Stimulated activated CD8-positive, alpha-beta memory T cell treated with anti-CD3 and anti-CD28 coated beads, Interleukin-12 subunit alpha, Interleukin-12 subunit beta, amount 100 ng/mL, for 1 hour (primary cell): ENCODE data around the gene CLNK.
"Not testable (repeated sequence)": the region's sequence is repeated elsewhere in the genome, so short reads cannot be mapped to it uniquely, and the experiment has no call there.

Source experiments
- DNase-seq: peaks from one replicate; pipeline ENCODE4 v3.0.0-alpha.2; 2020; ENCODE audit warnings: low read depth

The CLNK gene

DNA sequence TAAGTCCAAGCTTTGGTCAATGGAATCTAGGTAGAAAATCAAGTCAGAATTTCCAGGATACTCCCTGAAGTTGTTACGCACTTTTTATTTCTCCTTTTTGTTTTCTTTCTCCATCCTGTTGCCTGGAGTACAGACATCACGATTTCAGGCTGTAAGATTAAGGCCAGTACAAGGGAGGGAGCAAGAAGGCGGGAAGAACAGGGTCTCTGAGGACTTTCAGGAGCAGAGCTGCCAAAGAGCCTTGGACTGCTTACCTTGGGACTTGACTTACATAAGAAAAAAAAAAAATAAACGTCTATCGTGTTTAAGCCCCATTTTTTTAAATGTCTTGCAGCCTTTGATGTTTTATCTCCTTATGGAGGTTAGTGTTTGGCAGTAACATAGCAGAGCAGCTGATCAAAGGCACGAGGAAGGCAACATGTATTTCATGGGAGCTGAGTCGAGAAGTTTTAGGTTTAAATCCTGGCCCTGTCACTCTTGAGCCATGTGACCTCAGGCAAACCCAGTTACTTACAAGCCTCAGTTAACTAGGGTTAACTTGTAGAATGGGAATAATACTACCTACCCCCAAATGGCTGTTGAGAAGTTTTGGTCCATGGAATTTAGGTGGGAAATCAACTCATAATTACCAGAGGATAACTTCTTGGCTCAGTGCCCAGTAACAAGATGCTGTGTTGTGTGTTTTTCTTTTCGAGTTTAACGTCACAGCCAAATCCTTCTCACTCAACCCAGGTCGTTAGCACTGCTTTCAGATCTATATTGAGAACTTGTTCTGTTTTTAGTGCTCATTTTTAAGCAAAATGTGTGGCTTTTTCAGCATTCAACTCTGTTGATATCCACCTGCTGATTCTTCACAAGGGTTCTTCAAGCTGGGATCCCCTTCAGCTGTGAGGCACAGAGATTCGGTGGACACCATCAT is 106.8 kb downstream of the CLNK start:
- no peak for DNase-seq

DNA sequence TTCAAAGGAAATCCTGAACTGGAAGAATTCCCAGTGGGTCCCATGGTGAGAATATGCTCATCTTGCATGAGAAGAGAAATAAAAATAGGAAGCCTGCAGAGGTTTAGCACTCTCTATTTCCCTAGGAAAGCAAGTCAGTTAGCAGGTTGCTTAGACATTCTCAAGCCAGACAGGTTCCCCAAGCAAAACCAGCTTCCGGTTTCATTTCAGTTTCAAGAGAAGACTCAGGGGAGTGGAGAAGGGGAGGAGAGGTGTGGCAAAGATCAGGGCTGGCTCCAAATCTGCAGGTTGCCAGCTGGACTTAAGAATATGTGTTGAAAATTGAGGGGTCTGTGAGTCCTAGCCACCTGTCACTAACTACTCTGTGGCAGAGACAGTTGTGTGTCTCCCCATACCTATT is 107.5 kb downstream of the CLNK start:
- no peak for DNase-seq

DNA sequence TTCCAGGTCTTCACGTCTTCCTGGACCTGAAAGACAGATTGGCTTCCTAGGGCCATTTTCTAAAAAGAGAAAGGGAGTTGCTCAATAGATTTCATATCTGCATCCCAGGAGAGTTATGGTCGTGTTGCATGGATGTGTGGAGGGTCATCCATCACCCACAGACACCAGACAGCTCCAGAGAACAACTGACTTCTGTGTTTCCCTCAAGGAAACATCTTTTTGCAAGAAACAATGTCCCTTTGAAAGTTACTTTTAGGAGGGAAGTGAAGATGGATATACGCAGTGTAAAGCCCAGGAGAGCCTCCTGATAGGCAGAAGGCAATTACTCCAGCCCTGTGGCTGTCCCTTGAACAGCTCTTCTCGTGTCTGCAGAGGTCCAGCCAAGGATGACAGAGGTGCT is 108.3 kb downstream of the CLNK start:
- DNase-seq: no peak

DNA sequence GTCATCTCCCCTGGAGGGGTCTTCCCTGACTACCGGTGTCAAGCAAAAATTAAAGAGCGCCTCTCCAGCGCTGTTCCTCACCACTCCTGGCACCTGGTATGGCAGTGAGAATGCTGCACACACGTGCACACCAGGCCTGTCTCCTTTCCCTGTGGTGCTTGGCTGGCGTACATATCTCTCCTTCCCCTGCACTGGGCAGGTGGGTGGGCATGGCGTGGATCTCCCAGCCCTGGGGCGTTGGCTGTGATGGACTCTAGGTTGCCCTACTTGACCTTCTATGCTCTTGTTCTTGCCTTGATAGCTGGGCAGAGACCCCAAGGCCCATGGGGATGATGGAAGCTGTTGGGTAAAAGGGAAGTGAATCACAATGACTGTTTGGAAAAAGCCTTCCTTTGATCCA is 109.2 kb downstream of the CLNK start:
- DNase-seq: no peak

DNA sequence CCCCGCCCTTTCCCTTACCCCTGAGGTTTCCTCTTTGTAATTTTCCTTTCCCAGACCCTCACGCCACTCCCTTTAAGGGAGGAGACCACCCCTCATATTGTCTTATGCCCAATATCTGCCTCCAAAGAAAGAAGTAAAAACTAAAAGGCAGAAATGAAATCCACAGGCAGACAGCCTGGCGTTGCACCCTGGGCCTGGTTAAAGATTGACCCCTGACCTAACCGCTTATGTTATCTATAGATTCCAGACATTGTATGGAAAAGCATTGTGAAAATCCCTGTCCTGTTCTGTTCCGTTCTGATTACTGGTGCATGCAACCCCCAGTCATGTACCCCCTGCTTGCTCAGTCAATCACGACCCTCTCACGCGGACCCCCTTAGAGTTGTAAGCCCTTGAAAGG is 110.0 kb downstream of the CLNK start:
- not testable (repeated sequence) for DNase-seq

DNA sequence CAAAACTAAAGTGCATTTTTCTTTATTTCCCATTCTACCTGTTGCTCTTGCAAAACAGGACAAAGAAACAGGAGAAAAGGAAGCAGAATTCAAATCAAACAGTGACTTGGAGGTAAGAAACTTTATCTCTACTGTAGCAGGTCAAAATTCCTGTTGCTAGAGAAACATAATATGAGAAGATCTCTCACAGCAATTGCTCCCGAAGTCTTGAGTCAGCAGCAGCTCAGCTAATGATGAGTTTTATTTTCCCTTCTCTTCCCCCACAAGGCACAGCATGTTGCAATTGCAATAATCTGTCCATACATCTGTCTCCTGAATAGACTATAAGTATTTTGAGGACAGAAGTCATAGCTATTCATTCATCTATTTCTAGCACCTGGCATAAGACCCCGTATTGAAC is 112.7 kb downstream of the CLNK start:
- no peak for DNase-seq

DNA sequence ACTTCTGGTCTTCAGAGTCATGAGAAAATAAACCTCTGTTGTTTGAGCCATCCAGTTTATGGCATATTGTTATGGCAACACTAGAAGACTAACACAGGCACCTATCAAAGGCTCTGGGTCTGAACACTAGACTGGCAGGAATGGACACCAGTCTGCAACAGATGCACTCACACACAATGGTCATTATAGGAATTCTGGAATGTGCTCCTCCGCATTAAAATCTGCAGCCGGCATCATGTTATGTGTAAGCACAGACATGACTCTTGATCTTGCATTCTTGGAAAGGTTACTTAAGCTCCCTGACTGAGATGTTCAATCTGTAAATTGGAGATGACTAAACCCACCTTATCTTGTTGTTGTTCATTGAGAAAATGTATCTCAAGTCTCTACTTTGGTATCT is 115.1 kb downstream of the CLNK start:
- DNase-seq: no peak

DNA sequence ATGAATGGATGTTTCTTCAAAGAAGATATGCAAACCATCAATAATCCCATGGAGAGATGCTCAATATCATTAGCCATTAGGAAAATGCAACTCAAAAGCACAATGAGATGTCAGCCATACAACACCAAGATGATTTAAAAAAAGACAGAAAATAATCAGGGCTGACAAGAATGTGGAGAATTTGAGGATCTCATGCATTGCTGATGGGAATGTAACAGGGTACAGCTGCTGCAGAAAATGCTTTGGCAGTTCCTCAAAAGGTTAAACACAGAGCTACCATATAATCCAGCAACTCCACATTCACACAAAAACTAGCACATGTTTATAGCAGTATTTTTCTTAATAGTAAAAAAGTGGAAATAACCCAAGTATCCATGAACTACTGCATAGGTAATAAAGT is 116.8 kb downstream of the CLNK start:
- DNase-seq: no peak

DNA sequence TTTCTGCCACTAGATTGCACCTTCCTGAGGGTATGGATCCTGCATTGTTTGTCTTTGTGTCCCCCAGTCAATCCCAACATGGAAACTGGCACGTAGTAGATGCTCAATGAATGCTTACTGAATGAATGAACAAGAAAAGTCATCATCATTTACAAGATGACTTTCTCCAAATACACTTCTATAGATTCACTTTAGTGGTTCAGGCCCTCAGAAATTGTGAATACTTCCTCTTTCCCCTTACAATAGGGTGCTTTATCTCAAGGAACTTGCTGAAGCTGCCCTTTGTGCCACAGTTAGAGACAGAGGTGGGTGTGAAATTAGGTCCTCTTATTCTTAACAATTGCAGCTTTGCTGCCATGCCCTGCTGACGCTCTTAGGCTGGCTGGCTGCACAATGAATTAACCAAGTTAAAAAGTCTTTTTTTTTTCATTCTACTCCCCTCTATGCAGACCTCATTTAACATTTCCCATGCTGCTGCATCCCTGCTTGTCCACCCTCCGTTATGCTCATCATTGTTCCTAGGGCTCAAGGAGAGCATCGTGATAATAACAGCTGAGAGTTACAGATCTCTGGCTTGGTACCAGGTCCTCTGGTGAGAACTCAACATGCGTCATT is 119.3 kb downstream of the CLNK start:
- DNase-seq: no peak

DNA sequence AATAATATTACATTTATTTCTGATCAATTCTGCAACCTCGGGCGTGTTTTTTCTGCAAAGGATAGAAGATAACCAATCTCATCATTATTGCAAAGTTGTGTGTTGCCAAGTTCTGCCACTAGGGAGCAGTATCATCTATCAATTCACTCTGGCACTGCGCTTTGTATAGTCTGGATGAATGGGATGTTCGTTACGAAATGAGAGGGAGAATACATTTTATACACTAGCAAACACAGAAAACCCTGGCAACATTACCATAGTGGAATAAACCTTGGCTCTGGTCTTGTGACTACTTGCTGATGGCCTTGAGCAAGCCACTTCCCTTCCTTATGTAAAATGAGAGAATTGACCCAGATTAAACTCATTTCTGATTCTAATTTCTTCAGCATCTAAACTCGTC is 129.9 kb downstream of the CLNK start:
- peak; percentile 12 for DNase-seq

DNA sequence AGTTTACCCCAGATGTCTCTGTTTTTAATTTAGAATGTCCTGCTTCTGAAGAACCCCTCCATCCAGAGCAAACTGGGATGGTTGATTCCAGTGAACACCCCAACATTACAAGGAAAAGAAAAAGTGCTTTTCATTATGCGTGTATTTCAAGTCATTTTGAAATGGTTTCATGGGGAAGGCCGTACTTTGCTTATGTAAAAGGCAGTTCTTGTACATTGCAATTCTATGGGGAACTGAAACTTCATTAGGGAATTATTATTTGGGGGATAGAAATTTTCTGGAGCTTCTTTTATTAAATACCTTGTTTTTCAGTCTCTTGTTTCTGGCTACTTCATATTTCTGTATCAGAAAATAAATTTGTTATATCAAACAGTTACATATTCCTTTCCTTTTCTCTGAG is 130.4 kb downstream of the CLNK start:
- no peak for DNase-seq

DNA sequence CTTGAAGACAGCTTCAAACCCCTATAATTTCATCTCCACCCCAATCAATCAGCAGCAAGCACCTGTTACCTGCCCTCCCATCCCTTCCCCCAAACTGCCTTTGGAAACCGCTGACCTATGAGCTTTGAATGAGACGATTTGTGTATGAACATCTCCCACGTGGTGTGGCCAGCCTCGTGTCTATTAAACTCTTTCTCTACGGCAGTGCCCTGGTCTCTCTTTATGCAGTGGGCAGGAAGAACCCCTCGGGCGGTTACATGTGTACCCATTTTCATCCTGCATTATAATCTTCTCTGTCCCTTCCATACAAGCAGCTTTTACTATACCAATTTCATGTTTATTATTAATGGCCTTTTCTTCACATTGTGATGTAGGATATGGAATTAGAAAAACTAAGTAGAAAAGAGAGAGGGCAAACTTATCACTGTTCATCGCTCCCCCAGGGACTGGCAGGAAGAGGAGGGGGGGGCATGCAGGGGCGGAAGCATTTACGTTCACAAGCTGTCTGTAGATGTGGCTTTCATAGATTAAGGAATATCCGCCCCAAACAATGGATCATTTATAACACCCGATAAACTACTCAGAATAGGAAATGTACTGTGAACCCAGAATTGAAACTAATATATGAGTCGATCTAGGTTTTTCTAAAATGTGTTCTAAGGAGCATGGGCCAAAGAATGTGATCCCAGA is 131.8 kb downstream of the CLNK start:
- DNase-seq: no peak

DNA sequence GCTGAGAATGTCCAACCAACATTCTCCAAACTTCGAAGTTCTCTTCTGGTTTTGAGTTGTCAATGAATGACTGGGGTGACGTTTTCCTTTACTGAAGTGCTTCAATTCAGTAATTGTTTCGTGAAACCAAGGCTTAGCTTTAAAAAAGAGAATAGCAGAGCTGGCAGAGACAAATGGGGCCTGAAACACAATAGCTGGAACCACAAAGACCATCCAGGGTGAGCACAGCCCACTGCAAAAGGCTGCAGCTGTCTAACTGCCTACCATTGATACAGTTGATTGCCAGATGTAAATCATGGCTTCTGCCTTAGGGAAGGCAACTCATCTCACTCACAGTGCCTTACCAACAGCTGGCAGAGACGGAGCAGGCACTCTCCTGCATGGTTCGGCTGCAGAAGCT is 148.7 kb downstream of the CLNK start:
- no peak for DNase-seq

DNA sequence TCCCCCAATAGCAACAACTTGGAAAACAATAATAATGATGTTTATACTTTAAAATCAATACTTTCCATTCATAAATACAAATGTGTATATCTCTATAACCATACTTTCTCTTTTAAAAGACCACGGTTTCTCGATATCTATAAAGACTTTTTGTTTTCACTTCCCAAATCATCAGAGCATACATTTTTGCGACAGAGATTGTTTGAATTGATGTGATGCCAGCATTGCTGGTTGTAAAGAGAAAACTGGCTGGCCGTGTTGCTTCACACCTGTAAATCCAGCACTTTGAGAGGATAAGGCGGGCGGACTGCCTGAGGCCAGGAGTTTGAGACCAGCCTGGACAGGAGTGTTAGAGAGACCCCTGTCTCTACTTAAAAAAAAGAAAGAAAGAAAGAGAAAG is 149.7 kb downstream of the CLNK start:
- DNase-seq: no peak

DNA sequence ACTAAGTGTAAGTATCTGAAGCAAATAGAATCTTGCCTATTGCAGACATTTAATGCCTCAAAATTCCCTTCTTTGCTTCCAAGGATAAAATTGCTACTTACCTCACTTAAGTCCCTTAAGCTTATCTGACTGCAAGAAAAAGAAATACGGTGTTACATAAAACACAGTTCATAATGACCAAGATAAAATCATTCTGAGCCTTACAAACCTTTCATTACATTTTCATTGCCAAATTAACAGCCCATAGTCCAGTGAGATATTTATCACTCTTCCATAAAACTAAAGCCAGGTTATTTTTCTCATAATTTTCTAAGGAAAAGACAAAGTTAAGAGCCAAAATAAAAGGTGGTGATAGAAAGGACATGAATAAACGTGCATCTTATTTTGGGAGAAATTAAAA is 152.4 kb downstream of the CLNK start:
- DNase-seq: no peak

DNA sequence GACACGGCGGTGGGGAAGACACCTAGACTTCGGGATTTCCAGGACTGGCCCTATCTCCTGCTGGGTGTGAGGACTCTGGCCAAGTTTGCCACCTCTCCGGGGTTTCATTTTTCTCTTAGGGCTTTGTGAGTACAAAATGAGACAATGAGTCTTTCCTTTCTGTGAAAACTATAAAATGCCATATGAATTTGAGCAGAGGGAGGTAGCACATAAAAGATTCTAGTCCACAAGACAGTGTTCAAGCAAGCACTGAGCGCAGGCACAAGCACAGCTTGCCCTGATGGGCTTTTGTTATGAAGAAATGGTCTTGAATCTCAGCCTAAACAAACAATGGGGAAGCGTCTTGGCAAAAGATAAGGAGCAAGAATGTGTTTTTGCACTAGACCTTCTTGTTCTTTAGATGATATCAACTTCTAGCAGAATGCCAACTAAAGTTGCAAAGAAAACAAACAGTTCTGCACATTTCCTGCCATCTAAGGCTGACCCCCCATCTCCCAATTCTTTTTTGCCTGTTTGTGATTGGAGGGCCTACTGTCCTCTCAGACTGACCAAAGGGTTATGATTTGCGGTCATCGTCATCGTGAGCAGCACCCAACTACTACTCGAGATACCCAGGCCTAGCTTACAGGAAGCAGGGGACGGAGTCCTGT is 154.3 kb downstream of the CLNK start:
- no peak for DNase-seq

DNA sequence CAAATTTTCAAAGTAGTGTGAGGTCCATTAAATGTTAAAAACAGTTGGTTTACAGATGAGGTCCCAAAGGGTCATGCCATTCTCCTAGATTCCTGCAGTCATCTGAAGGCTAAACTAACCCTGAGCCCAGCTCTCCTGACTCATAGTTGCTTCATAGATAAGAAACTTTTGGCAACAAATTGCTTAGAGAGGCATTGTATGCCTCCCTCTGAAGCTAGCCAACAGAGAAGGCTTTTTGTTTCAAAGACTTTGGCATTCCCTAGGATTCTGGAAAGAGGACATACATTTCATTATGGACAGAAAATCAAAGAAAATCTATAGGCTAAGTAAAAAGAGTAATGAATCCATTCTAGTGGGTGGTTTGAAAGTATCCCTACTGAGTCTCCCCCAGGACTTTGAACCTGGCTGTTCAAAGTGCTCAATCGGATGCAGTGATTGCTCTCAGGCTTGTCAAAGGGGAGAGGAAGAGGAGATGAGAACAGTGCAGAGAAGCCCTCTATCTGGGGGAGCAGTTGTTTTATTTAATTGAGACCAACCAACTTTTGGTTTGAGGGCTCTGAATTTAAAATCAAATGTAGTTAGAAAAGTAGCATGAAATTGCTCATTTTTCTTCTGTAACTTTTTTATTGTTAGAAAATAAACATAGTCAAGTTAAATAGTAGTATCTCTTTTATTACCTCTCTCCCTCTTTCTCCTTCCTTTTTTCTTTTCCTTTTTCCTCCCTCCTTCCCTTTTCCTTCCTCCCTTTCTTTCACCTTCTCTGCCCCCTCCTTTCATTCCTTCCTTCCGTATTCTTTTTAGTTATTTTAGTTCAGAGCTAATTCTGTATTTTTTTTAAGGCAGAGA is 155.1 kb downstream of the CLNK start:
- DNase-seq: no peak

DNA sequence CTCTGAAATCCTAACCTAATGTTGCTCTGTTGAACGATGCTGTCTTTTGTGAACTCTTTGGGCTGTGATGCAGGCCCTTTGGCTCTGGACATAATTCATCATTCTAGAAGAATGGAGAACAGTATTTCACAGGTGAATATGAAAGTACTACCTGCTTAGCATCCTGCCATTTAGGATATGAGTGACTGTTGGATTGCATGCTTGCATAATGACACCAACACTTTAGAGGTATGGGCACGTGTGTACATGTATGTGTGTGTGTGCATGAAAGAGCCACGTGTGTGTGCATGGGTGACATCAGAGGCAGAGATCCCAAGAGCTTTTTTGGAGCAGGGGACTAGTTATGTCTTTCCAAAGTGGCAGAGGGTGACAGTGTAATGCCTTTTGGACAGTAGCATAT is 157.1 kb downstream of the CLNK start:
- no peak for DNase-seq

DNA sequence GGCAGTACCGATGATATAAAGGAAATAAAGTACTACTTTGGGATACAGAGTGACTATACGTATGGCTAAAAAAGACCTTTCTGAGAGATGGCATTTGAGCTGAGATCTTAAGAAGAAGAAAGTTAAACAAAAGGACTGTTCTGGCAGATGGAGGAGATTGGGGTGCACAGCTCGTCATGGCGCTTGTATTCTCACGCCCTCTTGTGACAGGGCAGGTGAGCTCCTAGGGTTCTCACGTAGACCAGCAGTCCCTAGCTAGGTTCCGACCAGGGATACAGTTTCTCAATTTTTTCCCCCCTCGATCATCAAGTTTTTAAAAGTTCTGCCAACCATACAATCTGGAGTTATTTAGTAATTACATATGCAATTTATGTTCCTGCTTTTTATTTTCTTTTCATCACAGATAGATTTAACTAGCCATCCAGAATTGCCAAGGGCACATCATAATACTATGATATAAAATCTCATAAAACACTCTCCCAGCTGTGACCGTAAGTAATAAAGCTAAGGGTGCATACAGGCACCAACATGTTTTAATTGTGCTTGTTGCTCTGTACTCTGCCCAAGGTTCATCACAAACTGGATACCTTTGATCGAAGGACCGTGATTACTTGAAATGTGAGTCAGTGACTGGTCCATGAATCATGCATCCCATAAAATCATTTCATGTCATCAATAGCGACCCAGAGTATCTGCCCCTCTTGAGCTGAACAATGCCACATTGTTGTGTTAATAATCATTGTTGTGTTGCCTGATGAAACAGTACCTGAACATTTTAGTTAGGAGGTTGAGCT is 157.9 kb downstream of the CLNK start:
- DNase-seq: no peak

DNA sequence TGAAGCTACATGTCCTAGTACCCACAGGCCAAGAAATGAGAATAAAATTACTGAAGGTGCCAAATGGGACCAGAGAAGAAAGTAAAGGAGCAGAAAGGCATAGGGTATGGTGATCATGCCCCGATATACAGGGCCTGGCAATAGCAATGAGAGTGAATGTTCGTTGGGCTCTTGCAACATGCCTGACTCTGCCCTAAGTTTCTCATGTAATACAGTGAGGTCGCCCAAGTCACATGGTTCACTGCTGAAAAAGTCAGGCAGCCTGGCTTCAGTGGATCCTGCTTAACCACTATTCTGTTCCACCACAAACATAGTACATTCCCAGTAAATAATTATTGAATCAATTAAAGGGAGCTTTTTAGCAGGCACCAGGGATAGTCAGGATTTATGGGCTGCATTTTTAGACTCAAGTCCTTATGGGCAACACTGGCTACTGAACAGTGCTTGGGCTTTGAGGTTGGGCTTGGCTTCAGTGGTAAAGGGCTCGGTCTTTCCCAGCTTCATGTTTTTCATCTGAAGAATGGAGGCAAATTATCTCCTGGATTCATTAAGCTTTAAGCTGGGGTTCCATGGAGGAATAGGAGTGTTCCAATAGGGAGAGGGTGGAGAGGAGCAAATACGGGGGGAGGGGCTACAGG is 160.3 kb downstream of the CLNK start:
- DNase-seq: no peak
